ENCODE data around the gene PLXNA2.

DNA sequence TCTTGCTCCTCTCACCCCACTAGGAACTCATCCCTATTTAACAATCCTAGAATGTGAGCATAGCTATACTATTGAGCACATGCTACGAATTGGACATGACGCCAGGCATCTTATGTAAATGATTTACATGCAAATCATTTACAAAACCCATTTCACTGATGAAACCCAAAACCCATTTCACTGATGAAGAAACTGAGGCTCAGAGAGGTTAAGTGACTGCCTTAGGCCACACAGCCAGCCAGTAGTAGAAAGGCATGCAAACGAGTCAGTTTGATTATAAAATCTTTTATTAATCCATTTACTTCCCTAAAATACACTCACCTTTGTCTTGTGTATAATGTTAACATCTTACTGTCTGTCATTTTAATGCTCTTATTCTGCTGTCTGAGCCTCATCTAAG is 87.9 kb downstream of the PLXNA2 start:
- no peak for TF ChIP-seq EP300 (IDR thresholded peaks at IDR 0.05)
- TF ChIP-seq, protein P1, sequence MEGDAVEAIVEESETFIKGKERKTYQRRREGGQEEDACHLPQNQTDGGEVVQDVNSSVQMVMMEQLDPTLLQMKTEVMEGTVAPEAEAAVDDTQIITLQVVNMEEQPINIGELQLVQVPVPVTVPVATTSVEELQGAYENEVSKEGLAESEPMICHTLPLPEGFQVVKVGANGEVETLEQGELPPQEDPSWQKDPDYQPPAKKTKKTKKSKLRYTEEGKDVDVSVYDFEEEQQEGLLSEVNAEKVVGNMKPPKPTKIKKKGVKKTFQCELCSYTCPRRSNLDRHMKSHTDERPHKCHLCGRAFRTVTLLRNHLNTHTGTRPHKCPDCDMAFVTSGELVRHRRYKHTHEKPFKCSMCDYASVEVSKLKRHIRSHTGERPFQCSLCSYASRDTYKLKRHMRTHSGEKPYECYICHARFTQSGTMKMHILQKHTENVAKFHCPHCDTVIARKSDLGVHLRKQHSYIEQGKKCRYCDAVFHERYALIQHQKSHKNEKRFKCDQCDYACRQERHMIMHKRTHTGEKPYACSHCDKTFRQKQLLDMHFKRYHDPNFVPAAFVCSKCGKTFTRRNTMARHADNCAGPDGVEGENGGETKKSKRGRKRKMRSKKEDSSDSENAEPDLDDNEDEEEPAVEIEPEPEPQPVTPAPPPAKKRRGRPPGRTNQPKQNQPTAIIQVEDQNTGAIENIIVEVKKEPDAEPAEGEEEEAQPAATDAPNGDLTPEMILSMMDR (IDR thresholded peaks at IDR 0.05), result no peak
- TF ChIP-seq POLR2AphosphoS5 (IDR thresholded peaks at IDR 0.05), result no peak
